NCI-H146 (cell line): ENCODE measurements around the gene PIN1.

Experiments used
- DNase-seq: peaks from one replicate; lab custom pipeline; 2025; lab: John Stamatoyannopoulos, UW

The PIN1 gene

GRCh38 chr19:9857076-9857721 lies 22.1 kb downstream of the PIN1 start:
- DNase-seq, result no peak

- DNase-seq, result no peak
Observed at GRCh38 chr19:9857920-9858746, 23.0 kb downstream of the PIN1 start.

- DNase-seq, result no peak
Observed at GRCh38 chr19:9858766-9859165, 23.6 kb downstream of the PIN1 start.

- no peak for DNase-seq
Observed at GRCh38 chr19:9860407-9860806, 25.3 kb downstream of the PIN1 start.

- no peak for DNase-seq
Observed at GRCh38 chr19:9861503-9861902, 26.4 kb downstream of the PIN1 start.

- DNase-seq, result no peak
Observed at GRCh38 chr19:9862938-9863337, 27.8 kb downstream of the PIN1 start.

- no peak for DNase-seq
Observed at GRCh38 chr19:9863759-9864158, 28.6 kb downstream of the PIN1 start.

- peak; percentile 22 for DNase-seq
Observed at GRCh38 chr19:9865732-9866501, 30.8 kb downstream of the PIN1 start.

- no peak for DNase-seq
Observed at GRCh38 chr19:9868983-9869617, 34.0 kb downstream of the PIN1 start.

GRCh38 chr19:9871626-9872338 lies 36.7 kb downstream of the PIN1 start:
- DNase-seq, result peak; percentile 84

- DNase-seq, result no peak
Observed at GRCh38 chr19:9872618-9873242, 37.6 kb downstream of the PIN1 start.

GRCh38 chr19:9875031-9875627 lies 40.0 kb downstream of the PIN1 start:
- DNase-seq, result no peak

GRCh38 chr19:9875796-9876195 lies 40.7 kb downstream of the PIN1 start:
- no peak for DNase-seq

- DNase-seq, result no peak
Observed at GRCh38 chr19:9877780-9878510, 42.8 kb downstream of the PIN1 start.

GRCh38 chr19:9878511-9879196 lies 43.5 kb downstream of the PIN1 start:
- no peak for DNase-seq

- DNase-seq, result no peak
Observed at GRCh38 chr19:9881720-9882119, 46.6 kb downstream of the PIN1 start.

- peak; percentile 21 for DNase-seq
Observed at GRCh38 chr19:9883231-9883758, 48.2 kb downstream of the PIN1 start.

GRCh38 chr19:9883764-9884163 lies 48.6 kb downstream of the PIN1 start:
- DNase-seq, result no peak

GRCh38 chr19:9885077-9885552 lies 50.0 kb downstream of the PIN1 start:
- DNase-seq, result no peak
